Measurements from ENCODE around the gene MLLT10.

The MLLT10 gene

GRCh38 chr10:21740989-21741388, 207.0 kb downstream of the MLLT10 start:
- DNase-seq (ENCODE audit: low read depth in 2 of 2) = no peak

GRCh38 chr10:21742740-21743412, 208.8 kb downstream of the MLLT10 start:
- DNase-seq (ENCODE audit: low read depth in 2 of 2) = no peak

- DNase-seq (ENCODE audit: low read depth in 2 of 2) = no peak
These were observed 210.2 kb downstream of the MLLT10 start for GRCh38 chr10:21744223-21744622.

- no peak for DNase-seq (ENCODE audit: low read depth in 2 of 2)
These were observed 212.1 kb downstream of the MLLT10 start for GRCh38 chr10:21746118-21746517.

- DNase-seq (ENCODE audit: low read depth in 2 of 2) = no peak
These were observed 213.8 kb downstream of the MLLT10 start for GRCh38 chr10:21747809-21748208.

GRCh38 chr10:21749788-21750187, 215.8 kb downstream of the MLLT10 start:
- no peak for DNase-seq (ENCODE audit: low read depth in 2 of 2)

- DNase-seq (ENCODE audit: low read depth in 2 of 2) = no peak
These were observed 216.4 kb downstream of the MLLT10 start for GRCh38 chr10:21750424-21750823.

- DNase-seq (ENCODE audit: low read depth in 2 of 2) = no peak
These were observed 217.6 kb downstream of the MLLT10 start for GRCh38 chr10:21751341-21752310.

GRCh38 chr10:21753497-21754270, 219.7 kb downstream of the MLLT10 start:
- no peak for DNase-seq (ENCODE audit: low read depth in 2 of 2)

- DNase-seq (ENCODE audit: low read depth in 2 of 2) = no peak
These were observed 220.5 kb downstream of the MLLT10 start for GRCh38 chr10:21754410-21755011.

- no peak for DNase-seq (ENCODE audit: low read depth in 2 of 2)
These were observed 222.7 kb downstream of the MLLT10 start for GRCh38 chr10:21756707-21757106.

- no peak for DNase-seq (ENCODE audit: low read depth in 2 of 2)
These were observed 223.3 kb downstream of the MLLT10 start for GRCh38 chr10:21757185-21757901.

- DNase-seq (ENCODE audit: low read depth in 2 of 2) = no peak
These were observed 224.2 kb downstream of the MLLT10 start for GRCh38 chr10:21758239-21758638.

GRCh38 chr10:21758696-21759095, 224.7 kb downstream of the MLLT10 start:
- DNase-seq (ENCODE audit: low read depth in 2 of 2) = no peak

GRCh38 chr10:21759232-21759631, 225.2 kb downstream of the MLLT10 start:
- DNase-seq (ENCODE audit: low read depth in 2 of 2) = no peak

- DNase-seq (ENCODE audit: low read depth in 2 of 2) = no peak
These were observed 226.3 kb downstream of the MLLT10 start for GRCh38 chr10:21760332-21760731.

- DNase-seq (ENCODE audit: low read depth in 2 of 2) = no peak
These were observed 230.6 kb downstream of the MLLT10 start for GRCh38 chr10:21764466-21765189.

GRCh38 chr10:21769041-21769440, 235.0 kb downstream of the MLLT10 start:
- no peak for DNase-seq (ENCODE audit: low read depth in 2 of 2)

- no peak for DNase-seq (ENCODE audit: low read depth in 2 of 2)
These were observed 237.2 kb downstream of the MLLT10 start for GRCh38 chr10:21771219-21771618.

- no peak for DNase-seq (ENCODE audit: low read depth in 2 of 2)
These were observed 242.9 kb downstream of the MLLT10 start for GRCh38 chr10:21776883-21777282.

Data from stimulated activated CD8-positive, alpha-beta memory T cell treated with anti-CD3 and anti-CD28 coated beads, Interleukin-15, amount 100 ng/mL, for 4 hours (primary cell).